SK-N-MC (cell line): ENCODE results near the gene SHISA9.
"Not testable (repeated sequence)": the region's sequence is repeated elsewhere in the genome, so short reads cannot be mapped to it uniquely, and the experiment has no call there.

Experiments
- DNase-seq: peaks from one replicate; pipeline ENCODE4 v3.0.0-alpha.2; 2011; ENCODE audit warnings: low read depth, low spot score
- H3K27ac ChIP-seq: fragments of 200-600 bp; sonication (generic); 2 replicates; pipeline ENCODE4 v1.5.1; 2016; ENCODE audit warnings: mixed run types
- H3K36me3 ChIP-seq: fragments of 200-600 bp; sonication (generic); 2 replicates; pipeline ENCODE4 v1.6.1; 2017; ENCODE audit warnings: antibody characterized with exemption, low read length, mixed read lengths; ENCODE audit not compliant: insufficient read depth
- H3K4me3 ChIP-seq: fragments of 200-600 bp; sonication (generic); 2 replicates; pipeline ENCODE4 v1.5.1; 2016
- H3K9ac ChIP-seq: fragments of 200-600 bp; sonication (generic); 2 replicates; pipeline ENCODE4 v1.8.0; 2017; ENCODE audit warnings: mixed run types, mixed read lengths; ENCODE audit not compliant: insufficient read length
- H3K9me3 ChIP-seq: fragments of 200-600 bp; sonication (generic); 2 replicates; pipeline ENCODE4 v1.6.1; 2017; ENCODE audit warnings: low read depth, mild to moderate bottlenecking, antibody characterized with exemption, low read length, moderate library complexity, mixed read lengths
- EZH2 ChIP-seq: fragments of 200-600 bp; sonication (generic); IDR thresholded peaks from one replicate; pipeline ENCODE4 v1.6.1; 2017; ENCODE audit warnings: antibody characterized with exemption
- FOXP2 ChIP-seq: optimal IDR thresholded peaks from 2 replicates; pipeline ENCODE3; 2011; ENCODE audit warnings: mild to moderate bottlenecking, moderate library complexity; ENCODE audit not compliant: insufficient read depth; ENCODE audit errors: extremely low read length, control extremely low read depth
- POLR2AphosphoS5 ChIP-seq: IDR thresholded peaks from 2 replicates; pipeline ENCODE4 v1.6.1; 2012; ENCODE audit warnings: mild to moderate bottlenecking, low read depth, low read length, borderline replicate concordance

The SHISA9 gene

GRCh38 chr16:12917653-12918052 lies 16.3 kb downstream of the SHISA9 start:
- H3K9me3 ChIP-seq: no peaks in the 10 kb centered on the region
- no peak overlapping the region for H3K4me3 ChIP-seq
- H3K27ac ChIP-seq: peak overlapping the region; percentile 43; the same call in 1 of the 2 replicates
- no peak overlapping the region for H3K9ac ChIP-seq
- TF ChIP-seq POLR2AphosphoS5: no peak
- no peak for DNase-seq
- peaks cover 9% of the 10 kb centered on the region; the same call in 1 of the 2 replicates for H3K36me3 ChIP-seq

DNA sequence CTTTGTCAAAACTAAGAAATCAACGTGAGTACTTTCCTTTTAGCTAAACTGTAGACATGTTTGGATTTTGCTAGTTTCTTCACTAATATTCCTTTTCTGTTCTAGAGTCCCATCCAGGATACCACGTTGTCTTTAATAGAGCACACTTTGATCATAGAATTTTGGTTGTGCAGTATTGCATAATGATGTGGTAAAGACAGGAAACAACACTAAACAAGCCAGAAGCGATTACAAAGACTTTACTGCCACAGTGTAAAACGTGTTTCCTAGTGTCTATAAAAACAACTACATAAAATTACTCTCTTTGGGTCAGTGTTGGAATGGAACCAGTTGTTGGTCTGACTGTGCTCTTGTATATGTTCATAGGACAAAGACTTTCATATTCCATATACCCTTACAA lies 19.3 kb downstream of the SHISA9 start:
- Histone ChIP-seq H3K36me3 (peaks cover 9% of the 10 kb centered on the region; the same call in 1 of the 2 replicates), H3K27ac (no peak overlapping the region), H3K9ac (no peak overlapping the region), H3K4me3 (peak overlapping the region; percentile 60), H3K9me3 (no peaks in the 10 kb centered on the region)
- DNase-seq: peak; percentile 53
- TF ChIP-seq POLR2AphosphoS5 (no peak), EZH2 (no peak), FOXP2 (no peak)

DNA sequence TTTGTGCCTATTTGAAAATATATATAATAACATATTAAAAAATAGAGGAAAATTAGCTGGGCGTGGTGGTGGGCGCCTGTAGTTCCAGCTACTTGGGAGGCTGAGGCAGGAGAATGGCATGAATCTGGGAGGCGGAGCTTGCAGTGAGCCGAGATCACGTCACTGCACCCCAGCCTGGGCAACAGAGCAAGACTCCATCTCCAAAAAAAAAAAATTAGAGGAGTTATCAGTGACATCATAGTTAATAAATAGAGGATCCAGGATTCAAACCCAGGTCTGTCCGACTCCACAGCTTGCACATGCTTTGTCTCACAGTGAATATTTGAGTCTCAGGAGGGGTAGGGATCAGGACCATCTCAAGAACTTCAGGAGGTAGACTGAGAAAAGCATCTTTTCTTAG lies 22.2 kb downstream of the SHISA9 start:
- not testable (repeated sequence) for H3K9ac ChIP-seq, H3K4me3 ChIP-seq, H3K27ac ChIP-seq, DNase-seq, H3K36me3 ChIP-seq, H3K9me3 ChIP-seq

DNA sequence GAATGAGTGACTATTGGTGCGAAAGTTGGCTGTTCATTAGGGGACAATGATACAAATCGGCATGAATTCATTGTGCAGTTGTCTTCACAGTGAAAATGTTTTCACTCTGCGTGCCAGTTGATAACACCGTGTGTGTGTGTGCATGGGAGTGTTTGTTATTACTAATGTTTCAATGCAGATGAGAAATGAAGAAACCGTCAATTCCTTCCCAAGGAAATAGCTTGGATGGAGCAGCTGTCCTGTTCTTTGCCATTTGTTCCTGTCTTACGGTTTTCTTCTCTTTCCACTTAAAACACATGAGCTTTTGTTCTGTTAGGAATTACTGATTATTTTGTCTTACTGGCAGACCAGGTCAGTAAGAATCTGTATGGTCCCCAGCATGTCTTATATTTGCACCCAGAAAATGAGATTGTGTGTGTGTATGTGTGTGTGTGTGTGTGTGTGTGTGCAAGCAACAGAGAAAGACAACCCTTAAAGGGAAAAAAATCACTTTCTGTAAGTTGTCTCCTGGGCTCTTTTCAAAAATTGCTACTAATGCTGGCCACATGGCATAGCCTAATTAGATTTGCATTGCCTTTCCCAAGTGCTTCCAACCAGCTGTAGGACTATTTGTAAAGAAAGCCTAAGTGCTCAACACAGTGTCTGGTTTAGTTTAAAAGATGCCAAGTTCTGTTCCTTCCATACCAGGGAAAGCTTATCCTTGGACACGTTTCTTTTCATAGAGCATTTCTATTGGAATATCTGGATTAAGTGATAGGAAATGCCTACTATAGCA lies 23.8 kb downstream of the SHISA9 start:
- no peak overlapping the region for H3K9ac ChIP-seq
- no peak overlapping the region for H3K4me3 ChIP-seq
- TF ChIP-seq POLR2AphosphoS5: no peak
- no peak for TF ChIP-seq EZH2
- no peak for TF ChIP-seq FOXP2
- no peak for DNase-seq
- H3K36me3 ChIP-seq: no peaks in the 10 kb centered on the region
- H3K9me3 ChIP-seq: no peaks in the 10 kb centered on the region
- H3K27ac ChIP-seq: no peak overlapping the region

- H3K27ac ChIP-seq: no peak overlapping the region
- no peak for DNase-seq
- H3K9me3 ChIP-seq: no peaks in the 10 kb centered on the region
- H3K4me3 ChIP-seq: no peak overlapping the region
- TF ChIP-seq FOXP2 (no peak), EZH2 (no peak), POLR2AphosphoS5 (no peak)
- no peak overlapping the region for H3K9ac ChIP-seq
- H3K36me3 ChIP-seq: no peaks in the 10 kb centered on the region
Measured at GRCh38 chr16:12927591-12927990, 26.2 kb downstream of the SHISA9 start.

GRCh38 chr16:12930881-12931280 lies 29.5 kb downstream of the SHISA9 start:
- Histone ChIP-seq H3K9ac (no peak overlapping the region), H3K9me3 (no peaks in the 10 kb centered on the region), H3K27ac (no peak overlapping the region), H3K36me3 (no peaks in the 10 kb centered on the region), H3K4me3 (no peak overlapping the region)
- TF ChIP-seq FOXP2: no peak
- TF ChIP-seq EZH2: no peak
- TF ChIP-seq POLR2AphosphoS5: no peak
- DNase-seq: no peak

DNA sequence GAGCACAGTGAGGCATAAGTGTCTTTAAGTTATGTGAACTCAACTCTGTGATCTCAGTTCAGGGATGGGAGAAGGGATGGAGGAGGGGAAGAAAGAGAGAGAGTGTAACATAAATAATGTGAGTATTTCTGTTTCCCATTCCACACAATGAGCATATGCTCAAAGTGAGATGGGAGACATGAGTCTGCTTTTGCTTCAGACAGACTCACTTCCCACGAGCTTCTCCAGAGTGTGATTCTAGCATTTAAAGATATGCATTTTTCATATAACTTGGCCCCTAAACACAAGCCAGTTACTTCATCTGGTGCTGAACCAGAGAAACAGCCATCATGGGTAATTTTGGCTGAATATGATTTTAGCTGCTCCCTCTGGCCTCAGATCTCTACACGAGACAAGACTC lies 35.0 kb downstream of the SHISA9 start:
- TF ChIP-seq FOXP2 (no peak), EZH2 (no peak), POLR2AphosphoS5 (no peak)
- no peak overlapping the region for H3K27ac ChIP-seq
- H3K9ac ChIP-seq: no peak overlapping the region
- H3K9me3 ChIP-seq: no peaks in the 10 kb centered on the region
- no peak for DNase-seq
- H3K4me3 ChIP-seq: no peak overlapping the region
- H3K36me3 ChIP-seq: no peaks in the 10 kb centered on the region

- H3K9me3 ChIP-seq: no peaks in the 10 kb centered on the region
- H3K36me3 ChIP-seq: no peaks in the 10 kb centered on the region
- TF ChIP-seq POLR2AphosphoS5: no peak
- no peak for TF ChIP-seq FOXP2
- no peak for TF ChIP-seq EZH2
- no peak overlapping the region for H3K9ac ChIP-seq
- no peak overlapping the region for H3K4me3 ChIP-seq
- H3K27ac ChIP-seq: no peak overlapping the region
- no peak for DNase-seq
Measured at GRCh38 chr16:12941896-12942295, 40.5 kb downstream of the SHISA9 start.

DNA sequence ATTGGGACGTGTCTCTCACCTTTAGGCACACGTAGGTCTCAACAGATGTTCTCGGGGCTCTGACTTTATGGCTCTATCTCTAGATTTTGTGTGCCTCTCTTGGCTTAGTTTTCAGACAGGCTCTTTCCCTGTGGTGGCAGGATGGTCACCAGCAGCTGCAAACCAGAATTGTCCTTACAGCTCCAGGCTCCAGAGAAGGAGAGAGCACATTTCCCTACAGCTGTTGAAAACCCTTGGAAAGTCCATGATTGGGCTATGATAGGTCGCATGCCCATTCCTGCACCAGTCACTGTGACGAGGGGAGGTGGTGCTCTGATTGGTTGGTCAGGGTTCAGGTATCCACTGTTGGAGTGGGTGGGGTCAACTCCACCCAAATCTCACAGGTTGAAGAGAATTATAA lies 41.5 kb downstream of the SHISA9 start:
- Histone ChIP-seq H3K9me3 (no peaks in the 10 kb centered on the region), H3K9ac (no peak overlapping the region), H3K36me3 (no peaks in the 10 kb centered on the region), H3K4me3 (no peak overlapping the region), H3K27ac (no peak overlapping the region)
- no peak for DNase-seq
- TF ChIP-seq EZH2: no peak
- TF ChIP-seq FOXP2: no peak
- no peak for TF ChIP-seq POLR2AphosphoS5
